ENCODE results near the gene PDE8A. TPM values are rescaled to one million over a fixed set of nuclear protein-coding genes. Genes with fewer than 3 reads are reported as not detected.

Gene PDE8A
- total and polyA plus RNA-seq, 12 donors: 10.9 to 46.7 (median 17.4) TPM

DNA sequence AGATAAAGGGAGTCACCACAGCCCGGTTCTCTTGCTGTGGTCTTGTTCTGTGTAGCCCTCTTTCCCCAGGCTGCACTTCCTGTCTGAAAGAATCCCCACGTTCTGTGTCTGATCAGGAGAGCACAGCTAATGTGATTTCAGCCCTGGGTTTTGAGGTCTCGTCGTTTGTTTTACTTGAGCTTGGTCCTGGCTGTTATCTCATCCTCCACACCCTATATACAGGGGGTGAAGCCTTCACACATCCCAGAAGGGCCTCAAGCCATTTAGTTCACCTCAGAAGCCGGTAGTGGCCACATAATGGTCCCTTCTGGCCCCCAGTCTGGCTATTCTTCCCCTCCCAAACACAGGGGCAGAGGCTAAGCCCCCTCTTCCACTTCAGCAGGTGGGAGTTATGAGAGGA lies 115.6 kb downstream of the PDE8A start:
- Histone ChIP-seq H3K9me3 (no peaks in the 10 kb centered on the region), H3K4me1 (no peaks in the 10 kb centered on the region), H3K36me3 (peaks cover 0 to 95% (median 5%) of the 10 kb centered on the region in 9 donors), H3K27me3 (no peaks in the 10 kb centered on the region), H3K4me3 (no peak overlapping the region), H3K27ac (no peak overlapping the region)
- DNase-seq: no peak
- no peak for ATAC-seq
- intact Hi-C loops (cut with DNase I): no loop called here
- TF ChIP-seq, protein P1, sequence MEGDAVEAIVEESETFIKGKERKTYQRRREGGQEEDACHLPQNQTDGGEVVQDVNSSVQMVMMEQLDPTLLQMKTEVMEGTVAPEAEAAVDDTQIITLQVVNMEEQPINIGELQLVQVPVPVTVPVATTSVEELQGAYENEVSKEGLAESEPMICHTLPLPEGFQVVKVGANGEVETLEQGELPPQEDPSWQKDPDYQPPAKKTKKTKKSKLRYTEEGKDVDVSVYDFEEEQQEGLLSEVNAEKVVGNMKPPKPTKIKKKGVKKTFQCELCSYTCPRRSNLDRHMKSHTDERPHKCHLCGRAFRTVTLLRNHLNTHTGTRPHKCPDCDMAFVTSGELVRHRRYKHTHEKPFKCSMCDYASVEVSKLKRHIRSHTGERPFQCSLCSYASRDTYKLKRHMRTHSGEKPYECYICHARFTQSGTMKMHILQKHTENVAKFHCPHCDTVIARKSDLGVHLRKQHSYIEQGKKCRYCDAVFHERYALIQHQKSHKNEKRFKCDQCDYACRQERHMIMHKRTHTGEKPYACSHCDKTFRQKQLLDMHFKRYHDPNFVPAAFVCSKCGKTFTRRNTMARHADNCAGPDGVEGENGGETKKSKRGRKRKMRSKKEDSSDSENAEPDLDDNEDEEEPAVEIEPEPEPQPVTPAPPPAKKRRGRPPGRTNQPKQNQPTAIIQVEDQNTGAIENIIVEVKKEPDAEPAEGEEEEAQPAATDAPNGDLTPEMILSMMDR (IDR thresholded peaks at IDR 0.05): no peak
- WGBS, 2 donors: 81 to 83% methylated on average over 5 of the region's 5 CpGs

DNA sequence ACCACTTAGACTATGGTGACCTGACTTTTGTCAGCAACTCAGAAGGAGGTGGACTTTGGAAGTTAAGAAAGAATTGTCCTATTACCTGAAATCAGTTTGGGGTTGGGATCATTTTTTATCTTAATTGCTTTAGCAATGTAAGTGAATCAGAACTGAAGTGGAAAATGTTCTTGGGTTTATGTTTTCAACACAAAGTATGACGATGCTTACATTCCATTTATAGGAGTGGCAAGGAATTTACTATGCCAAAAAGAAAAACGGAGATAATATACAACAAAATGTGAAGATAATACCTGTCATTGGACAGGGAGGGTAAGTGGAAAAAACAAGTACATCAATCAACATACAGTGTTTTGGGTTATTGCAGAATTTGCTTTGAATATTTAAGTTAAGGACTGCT lies 116.1 kb downstream of the PDE8A start:
- Histone ChIP-seq H3K27me3 (no peaks in the 10 kb centered on the region), H3K36me3 (peaks cover 0 to 93% (median 4%) of the 10 kb centered on the region in 9 donors), H3K27ac (no peak overlapping the region), H3K4me1 (no peaks in the 10 kb centered on the region), H3K4me3 (no peak overlapping the region), H3K9me3 (no peaks in the 10 kb centered on the region)
- no peak for ATAC-seq
- TF ChIP-seq, protein P1 (IDR thresholded peaks at IDR 0.05): no peak
- WGBS, 2 donors: 87 to 88% methylated on average over 2 of the region's 2 CpGs
- intact Hi-C loops (cut with DNase I): no loop called here
- no peak for DNase-seq

DNA sequence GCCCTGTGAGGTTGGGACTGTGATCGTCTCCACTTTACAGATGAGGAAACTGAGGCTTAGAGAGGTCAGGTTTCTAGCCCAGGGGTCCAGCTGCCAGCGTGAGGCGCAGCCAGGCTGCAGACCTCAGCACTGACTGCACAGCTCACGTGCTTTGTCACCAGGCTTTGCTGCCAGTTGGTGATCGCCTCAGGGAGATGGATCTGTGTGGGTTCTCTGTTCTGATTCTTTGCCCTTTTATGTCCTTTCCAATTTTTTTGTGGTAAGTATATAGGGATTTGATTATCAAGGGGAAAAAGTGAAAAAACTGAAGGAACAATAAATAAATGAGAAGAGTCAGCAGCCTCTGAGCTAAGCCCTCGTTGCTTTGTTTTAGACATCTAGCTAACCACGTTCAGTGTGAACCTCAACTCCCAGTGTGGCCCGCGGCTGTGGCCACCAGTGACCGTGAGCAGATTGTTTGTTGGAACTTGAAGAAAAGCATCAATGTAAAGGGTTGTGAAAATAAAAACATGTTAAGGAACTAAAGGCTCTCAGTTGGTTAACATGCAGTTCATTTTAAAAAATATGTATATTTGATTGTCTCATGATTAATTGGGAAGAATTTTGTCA lies 117.6 kb downstream of the PDE8A start:
- no peak overlapping the region for H3K4me3 ChIP-seq
- intact Hi-C loops (cut with DNase I): no loop called here
- H3K27me3 ChIP-seq: no peaks in the 10 kb centered on the region
- TF ChIP-seq, protein P1 (IDR thresholded peaks at IDR 0.05): no peak
- no peak for DNase-seq
- ATAC-seq: no peak
- WGBS, 2 donors: 83 to 90% methylated on average over 10 of the region's 10 CpGs
- no peaks in the 10 kb centered on the region for H3K9me3 ChIP-seq
- H3K27ac ChIP-seq: no peak overlapping the region
- peaks cover 0 to 87% (median 0%) of the 10 kb centered on the region in 9 donors for H3K36me3 ChIP-seq
- H3K4me1 ChIP-seq: no peaks in the 10 kb centered on the region

DNA sequence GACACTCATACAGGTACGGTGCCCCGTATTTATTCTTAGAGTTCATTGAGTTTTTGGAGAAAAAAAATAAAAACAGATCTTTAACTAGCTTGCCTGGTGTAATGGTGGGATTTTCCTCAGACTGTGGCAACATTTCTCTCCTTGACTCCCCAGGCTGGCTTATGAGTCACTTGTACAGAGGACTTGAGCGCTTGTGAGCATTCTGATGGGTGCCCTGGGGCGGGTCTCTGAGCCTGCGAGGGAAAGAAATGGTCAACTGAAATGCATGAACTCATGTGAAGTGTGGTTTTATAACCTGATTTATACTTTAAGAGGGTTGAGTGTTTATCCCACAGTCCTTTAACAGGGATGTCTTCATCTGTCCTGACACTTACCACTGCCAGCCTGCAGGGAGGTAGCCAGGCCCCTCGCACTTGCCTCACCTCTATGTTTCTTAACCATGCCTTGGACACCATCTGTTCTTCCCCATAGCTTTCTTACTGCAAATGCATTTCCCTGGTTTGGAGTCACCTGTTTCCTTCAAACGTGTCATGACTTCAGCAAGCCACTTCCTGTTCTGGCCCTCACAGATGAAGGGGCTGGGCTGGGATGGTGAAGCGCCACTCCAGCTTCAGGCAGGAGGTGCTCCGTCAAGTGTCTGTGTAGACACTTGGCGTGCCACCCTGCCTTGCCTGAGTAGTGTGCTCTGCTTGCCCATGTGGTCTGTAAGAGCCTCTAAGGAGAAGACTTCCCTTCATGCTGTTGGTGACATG lies 118.7 kb downstream of the PDE8A start:
- no peak overlapping the region for H3K27ac ChIP-seq
- H3K4me3 ChIP-seq: no peak overlapping the region
- TF ChIP-seq, protein P1 (IDR thresholded peaks at IDR 0.05): no peak
- H3K36me3 ChIP-seq: peaks cover 0 to 78% (median 0%) of the 10 kb centered on the region in 9 donors
- H3K9me3 ChIP-seq: no peaks in the 10 kb centered on the region
- no peaks in the 10 kb centered on the region for H3K4me1 ChIP-seq
- 82% methylated on average over 10 of the region's 10 CpGs for WGBS, 2 donors
- intact Hi-C loops (cut with DNase I): no loop called here
- H3K27me3 ChIP-seq: no peaks in the 10 kb centered on the region
- no peak for DNase-seq
- ATAC-seq: no peak

All from heart right ventricle (tissue), 16 donors.